Measurements from ENCODE around the gene VWA1.
"Not testable (repeated sequence)": the region's sequence is repeated elsewhere in the genome, so short reads cannot be mapped to it uniquely, and the experiment has no call there.

Gene VWA1

DNA sequence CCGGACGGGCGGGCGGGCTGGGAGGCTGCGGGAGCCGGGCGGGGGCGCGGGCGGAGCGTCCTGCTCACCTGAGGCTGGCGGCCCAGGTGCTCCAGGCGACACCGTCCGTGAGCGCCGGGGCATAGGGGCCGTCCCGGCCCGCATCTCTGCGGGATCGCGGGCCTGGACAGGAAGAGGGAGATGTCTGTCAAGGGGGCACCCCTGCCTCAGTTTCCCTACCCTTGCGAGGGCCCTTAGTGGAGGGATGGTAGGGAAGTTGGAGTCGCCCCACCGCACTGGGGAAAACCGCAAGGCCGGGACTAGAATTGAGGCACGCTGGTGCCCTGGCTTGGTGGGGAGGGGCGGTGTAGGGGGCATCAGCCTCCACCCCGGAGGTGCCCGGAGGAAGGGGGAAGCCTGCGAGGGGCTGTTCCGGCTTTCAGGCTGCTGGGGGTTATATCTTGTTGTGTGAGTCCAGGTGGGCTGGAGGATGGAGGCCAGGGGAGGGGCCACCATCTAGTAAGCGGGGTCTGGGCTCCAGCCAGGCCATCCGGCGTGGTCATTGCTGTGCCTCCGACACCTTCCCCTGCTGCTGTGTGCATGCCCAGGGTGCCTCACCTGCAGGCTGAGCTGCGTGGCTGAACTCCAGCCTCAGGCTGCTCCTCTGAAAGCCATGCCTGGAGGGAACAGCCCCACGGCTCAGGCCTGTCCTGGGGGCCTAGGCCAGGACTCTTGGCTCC is 580 bp downstream of the VWA1 start:
- no peak for DNase-seq (ENCODE audit: low read depth)

DNA sequence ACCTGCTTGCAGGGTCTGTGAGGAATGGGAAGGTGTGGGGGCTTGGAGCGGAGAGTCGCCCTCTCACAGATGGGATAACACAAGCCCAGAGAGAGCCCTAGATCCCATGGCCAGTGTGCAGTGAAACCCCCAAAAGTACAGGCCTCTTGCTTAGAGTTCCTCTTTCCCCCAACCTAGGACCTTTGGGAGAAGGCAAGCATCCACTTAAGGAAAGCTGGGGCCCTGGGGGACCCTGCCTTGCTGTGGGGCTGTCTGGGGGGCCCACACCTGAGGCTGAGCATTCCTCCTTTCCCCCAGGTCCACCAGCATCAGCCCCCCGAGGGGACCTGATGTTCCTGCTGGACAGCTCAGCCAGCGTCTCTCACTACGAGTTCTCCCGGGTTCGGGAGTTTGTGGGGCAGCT is 1.1 kb downstream of the VWA1 start:
- DNase-seq (ENCODE audit: low read depth): no peak

DNA sequence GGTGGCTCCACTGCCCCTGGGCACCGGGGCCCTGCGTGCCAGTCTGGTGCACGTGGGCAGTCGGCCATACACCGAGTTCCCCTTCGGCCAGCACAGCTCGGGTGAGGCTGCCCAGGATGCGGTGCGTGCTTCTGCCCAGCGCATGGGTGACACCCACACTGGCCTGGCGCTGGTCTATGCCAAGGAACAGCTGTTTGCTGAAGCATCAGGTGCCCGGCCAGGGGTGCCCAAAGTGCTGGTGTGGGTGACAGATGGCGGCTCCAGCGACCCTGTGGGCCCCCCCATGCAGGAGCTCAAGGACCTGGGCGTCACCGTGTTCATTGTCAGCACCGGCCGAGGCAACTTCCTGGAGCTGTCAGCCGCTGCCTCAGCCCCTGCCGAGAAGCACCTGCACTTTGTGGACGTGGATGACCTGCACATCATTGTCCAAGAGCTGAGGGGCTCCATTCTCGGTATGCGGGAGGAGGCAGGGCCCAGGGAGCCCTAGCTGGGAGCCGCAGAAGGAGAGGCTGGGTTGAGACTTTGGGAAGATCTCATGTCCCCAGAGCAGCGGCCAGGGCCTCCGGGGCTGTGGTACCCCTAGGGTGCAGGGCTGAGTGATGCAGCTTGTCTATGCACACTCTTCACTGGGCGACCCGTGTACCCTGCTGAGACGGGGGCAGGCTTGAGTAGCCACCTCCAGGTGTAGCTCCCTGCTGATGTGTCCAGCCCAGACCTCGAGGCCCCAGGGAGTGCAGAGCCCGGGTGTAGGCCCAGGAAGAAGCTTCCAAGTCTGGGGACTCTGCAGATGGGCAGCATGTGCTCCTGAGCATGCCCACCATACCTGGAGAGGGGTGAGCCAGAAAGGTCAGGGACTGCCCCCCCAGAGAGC is 1.8 kb downstream of the VWA1 start:
- DNase-seq (ENCODE audit: low read depth): no peak

DNA sequence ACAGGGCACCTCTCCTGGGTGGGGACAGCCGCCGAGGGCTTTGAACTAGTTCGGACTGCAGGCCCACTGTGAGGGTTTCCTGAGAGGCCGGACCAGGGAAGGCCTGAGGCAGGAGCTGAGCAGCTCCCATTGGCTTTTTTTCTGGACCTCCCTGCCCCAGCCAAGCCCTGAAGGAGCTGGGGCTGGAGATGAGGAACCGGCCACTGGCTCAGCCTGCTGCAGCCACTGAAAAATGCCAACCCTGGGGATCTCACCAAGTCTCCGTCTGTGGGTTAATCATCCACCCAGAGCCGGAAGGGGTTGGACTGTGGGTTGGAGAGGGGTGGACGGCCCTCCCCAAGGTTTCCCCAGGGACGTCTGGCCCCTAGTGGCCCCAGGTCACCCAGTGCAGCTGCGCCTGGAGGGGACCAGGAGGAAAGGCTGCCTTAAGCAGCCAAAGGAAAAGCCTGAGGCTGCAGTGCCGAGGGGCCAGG is 2.5 kb downstream of the VWA1 start:
- DNase-seq (ENCODE audit: low read depth): no peak

DNA sequence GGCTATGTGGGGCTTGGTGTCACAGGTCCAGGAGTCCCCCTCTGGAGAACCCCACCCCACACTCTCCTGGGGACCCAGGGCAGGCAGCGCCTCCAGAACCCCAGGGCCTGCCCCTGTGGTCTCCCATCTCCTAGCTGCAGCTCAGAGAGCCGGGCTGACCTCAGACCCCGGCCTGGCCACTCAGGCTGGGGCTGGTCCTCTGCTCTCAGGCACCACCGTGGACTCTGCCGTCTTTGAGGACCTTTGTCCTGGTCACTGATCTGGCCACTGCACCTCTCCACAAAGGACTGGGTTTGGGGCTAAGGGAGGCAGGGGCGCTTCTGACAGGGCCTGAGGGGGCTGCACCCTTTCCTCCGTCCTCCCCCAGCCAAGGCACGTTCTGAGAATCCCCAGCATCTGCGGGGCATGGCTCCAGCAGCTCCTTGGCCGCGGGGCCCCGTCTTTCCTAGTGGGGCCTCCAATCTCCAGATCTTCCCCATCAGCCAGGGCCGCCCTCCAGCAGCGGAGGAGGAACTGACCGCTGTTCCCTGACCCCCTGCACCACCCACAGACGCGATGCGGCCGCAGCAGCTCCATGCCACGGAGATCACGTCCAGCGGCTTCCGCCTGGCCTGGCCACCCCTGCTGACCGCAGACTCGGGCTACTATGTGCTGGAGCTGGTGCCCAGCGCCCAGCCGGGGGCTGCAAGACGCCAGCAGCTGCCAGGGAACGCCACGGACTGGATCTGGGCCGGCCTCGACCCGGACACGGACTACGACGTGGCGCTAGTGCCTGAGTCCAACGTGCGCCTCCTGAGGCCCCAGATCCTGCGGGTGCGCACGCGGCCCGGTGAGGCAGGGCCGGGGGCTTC is 3.3 kb downstream of the VWA1 start:
- no peak for DNase-seq (ENCODE audit: low read depth)

DNA sequence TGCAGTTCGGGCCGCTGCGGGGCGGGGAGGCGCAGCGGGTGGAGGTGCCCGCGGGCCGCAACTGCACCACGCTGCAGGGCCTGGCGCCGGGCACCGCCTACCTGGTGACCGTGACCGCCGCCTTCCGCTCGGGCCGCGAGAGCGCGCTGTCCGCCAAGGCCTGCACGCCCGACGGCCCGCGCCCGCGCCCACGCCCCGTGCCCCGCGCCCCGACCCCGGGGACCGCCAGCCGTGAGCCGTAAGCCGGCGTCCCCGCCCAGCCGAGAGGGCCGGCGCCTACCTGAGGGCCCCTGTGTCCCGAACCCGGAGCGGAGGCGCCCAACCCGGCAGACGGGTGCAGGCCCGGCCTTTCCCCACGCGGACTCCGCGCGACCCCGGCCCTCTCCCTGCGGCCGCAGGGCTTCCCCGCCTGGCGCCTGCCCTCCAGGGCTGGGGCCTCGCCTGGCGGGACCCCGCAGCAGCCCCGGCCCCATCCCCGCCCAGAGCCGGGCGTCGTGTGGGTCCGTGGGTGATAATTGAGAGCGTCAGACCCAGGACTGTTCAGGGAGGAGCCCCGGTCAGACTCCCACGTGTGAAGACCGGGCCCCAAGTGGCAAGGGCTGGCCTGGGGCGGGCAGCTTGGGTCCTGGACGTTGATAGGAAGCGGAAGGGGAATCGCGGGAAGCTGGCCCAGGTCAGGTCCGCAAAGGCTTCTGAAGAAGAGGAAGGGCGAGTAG is 4.2 kb downstream of the VWA1 start:
- no peak for DNase-seq (ENCODE audit: low read depth)

DNA sequence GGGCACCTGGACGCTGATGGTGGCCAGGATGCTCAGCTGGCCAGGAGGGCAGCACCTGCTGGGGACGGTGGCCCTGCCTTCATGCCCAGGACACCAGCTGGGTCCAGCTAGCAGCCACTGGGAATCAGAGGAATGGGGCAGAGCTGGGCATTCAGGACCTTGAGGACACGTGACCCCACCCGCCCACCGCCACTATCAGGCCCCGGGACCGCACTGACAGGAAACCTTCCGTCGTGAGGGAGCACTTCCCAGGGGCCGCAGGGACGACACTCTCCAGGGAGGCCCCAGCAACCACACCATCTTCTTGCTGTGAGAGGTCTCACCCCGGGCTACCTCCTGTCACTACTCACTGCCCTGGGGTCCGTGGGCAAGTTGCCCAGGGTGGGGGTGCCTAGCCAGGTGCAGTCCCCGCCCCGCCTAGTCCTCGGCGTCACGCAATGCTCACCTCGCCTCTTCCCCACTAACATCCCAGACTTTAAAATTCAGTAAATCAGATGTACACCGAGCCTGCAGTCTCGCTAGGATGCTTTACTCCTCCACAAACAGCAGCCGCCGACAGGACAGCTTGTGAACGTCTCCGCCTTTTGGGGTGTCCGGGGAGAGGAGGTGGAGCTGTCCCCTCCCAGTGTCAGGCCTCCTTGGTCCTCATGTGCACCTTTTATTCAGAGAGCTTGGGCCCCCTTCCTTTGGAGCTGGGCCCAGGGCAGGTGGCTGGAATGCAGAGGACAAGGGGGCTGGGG is 4.9 kb downstream of the VWA1 start:
- no peak for DNase-seq (ENCODE audit: low read depth)

DNA sequence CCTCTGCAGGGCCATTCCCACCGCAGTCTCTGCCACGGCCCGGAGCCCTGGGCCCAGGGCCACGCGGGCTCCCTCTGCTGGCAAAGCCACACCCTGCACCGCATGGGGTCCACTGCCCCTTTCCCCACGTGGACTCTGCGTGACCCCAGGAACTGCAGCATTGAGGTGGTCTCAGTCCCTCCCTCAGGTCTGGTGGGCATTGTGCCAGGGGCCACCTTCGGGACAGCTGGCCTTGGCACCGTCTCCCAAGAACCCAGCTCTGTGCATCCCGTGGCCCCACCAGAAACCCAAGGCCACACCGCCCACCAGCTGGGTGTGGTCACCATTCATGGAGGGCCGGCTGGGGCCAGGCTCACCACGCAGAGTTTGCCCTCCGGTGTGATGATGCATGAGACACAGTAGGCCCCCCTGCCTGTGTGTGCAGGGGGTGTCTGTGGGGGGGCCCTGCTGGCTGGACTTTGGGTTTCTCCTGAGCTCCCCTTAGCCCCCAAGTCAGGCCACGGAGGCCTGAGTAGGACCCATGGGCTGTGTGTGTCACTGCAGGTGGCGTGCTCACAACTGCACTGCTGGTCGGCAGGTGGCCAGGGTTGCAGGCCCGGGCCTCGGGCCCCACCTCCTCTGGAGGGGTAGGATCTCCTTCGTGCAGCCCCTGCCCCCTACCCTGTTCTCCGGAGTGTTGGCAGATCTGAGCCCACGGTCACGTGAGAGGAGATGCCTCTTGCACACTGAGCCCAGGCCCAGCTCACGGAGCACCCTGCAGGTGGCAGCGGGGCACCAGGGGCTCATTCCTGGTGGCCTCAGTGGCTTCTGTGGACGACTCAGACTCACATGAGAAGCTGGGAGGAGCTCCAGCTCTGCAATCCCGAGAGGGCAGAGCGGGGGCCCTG is 5.8 kb downstream of the VWA1 start:
- no peak for DNase-seq (ENCODE audit: low read depth)

DNA sequence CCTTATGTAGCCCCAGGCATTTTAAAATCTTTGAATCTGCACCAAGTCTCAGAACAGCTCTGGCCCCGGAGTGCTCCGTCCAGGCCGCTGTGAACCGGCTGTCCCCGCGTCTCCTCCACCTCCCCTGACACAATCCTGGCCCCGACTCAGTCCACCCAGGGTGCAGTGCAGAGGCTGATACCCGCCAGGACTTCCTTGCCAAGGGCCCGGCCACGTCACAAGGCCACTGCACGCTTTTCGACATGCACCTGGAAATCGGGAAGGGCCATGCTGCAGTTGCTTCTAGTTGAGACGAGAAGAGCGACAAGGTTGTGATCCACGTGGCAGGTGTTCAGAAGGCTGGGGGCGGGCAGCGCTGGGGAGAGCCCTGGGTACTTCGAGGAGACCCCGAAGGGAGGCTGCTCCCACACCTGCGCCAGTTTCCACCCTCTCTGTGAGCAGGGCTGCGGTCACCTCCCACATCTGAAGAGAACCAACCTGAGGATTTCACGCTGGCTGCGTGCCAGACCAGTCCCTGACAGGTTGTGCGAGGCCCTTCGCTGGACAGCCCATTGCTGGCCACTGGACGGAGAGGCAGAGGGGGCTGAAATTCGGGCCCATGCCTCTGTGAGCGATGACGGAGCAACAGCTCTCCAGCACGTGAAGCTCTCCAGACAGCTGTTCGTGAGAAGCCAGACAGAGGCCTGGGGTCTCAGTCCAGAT is 6.7 kb downstream of the VWA1 start:
- DNase-seq (ENCODE audit: low read depth): no peak

DNA sequence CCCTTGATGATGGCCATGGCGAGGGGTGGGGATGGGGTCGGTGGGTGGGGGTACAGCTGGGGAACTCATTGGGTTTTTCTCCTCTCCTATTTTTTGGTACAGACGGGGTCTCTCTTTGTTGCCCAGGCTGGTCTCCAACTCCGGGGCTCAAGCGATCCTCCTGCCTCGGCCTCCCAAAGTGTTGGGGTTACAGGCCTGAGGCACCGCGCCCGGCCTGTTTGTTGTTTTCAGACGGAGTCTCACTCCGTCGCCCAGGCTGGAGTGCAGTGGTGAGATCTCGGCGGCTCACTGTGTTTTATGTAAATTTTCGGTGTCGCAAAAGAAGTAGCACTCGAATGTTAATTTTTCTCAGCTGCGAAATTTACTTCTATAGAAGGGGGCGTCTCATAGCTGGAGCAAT is 11.1 kb downstream of the VWA1 start:
- not testable (repeated sequence) for DNase-seq (ENCODE audit: low read depth)

DNA sequence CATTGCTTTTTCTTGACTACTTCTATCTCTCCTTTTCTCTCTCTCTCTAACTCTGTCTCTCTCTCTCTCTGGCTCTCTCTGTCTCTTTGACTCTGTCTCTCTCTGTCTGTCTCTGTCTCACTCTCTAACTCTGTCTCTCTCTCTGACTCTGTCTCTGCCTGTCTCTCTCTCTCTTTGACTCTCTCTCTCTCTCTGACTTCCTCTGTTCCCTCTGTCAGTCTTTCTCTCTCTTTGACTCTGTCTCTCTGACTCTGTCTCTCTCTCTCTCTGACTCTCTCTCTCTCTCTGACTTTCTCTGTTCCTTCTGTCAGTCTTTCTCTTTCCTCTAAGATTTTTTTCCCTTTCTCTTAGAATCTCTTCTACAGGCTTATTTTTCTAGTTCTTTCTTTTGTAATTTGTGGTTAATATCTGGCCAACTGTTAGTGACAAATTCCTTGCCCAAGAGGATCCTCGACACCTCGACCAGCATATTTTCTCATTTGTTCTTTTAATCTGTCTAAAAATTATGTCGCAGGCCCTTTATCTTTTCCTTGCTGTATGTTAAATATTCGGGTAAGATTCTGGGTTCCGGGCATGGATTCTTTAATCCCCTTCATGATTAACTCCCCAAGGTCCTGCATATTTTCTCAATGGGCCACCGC is 13.7 kb downstream of the VWA1 start, which contains the start of gene ATAD3C:
ATAD3C (plus strand) TSS at position 591 of the 641 bp plus-strand sequence. CDS start 995 bp downstream, outside the sequence.
- DNase-seq (ENCODE audit: low read depth): no peak

DNA sequence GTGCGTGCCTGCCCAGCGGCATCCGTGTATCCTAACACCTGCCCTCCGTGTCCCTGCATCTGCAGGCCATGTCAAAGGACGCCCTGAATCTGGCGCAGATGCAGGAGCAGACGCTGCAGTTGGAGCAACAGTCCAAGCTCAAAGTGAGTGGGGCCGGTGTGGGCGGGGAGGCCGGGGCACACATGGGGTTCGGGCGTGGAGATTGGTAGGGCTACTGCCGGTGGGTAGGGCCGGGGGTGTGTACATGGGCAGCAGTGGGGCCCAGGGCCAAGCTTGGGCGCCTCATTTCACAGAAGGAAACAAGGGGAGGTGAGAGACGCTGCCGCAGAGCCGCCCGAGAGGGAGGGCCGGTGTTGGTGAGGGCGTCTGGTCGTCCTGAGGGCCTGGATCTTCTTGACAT is 15.1 kb downstream of the VWA1 start:
- DNase-seq (ENCODE audit: low read depth): not testable (repeated sequence)

DNA sequence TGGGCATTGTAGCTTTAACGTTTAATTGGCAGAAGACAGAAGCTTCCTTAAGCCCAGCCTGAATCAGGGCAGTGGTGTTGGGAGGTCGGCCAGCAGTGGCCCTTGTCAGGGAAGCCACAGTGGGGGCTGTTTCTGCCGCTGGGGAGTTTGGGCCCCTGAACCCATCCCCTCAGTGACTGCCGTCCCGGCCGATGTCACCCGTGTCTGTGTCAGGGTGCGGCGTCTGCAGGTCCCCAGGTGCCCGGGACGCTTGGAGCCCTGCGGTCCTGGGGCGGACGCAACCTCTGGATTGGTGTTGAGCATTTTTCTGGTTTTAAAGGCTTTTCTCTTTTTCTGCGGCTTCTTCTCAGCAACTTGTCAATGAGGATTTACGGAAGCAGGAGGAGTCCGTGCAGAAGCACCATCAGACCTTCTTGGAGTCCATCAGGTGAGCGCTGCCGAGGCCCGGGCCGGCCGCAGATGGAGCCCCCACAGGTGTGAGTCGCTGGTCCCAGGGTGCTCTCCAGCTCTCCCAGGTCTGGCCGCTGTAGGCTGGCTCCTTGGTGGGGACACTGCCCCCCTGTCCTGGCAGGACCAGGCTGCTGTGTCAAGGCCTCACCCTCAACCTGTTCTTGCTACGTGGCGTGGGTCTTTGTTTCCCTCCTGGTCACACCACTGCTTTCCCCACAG is 16.3 kb downstream of the VWA1 start:
- DNase-seq (ENCODE audit: low read depth): no peak

DNA sequence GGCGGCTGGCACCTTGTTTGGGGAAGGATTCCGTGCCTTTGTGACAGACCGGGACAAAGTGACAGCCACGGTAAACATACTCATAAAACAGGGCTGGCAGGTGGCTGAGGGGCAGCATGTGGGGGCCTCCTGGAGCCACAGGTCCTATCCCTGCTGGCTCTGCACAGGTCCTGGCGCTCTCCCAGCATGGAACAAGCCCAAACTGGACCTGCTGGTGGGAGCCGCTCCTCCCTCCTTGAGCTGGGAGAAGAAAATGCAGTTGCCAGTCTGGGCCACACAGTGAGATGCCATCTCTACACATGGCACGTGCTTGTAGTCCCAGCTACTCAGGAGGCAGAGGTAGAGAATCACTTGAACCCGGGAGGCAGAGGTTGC is 16.9 kb downstream of the VWA1 start:
- not testable (repeated sequence) for DNase-seq (ENCODE audit: low read depth)

DNA sequence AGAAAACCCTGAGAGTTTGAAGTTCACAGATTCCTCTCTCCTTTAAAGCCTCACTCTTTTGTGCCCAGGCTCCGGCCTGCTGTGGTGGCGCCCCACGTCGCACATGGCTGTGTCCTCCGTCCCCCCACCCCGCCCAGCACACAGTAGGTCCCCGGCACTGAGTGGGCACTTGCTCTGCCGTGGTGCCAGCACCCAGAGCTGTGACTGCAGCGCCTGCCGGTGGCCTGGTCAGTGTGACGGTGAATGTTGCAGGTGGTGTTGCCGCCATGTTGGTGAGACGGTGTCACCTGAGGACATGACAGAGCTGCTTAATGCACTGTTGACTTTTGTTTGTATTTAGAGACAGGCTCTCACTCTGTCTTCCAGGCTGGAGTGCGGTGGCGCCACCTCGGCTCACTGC is 17.4 kb downstream of the VWA1 start:
- no peak for DNase-seq (ENCODE audit: low read depth)

DNA sequence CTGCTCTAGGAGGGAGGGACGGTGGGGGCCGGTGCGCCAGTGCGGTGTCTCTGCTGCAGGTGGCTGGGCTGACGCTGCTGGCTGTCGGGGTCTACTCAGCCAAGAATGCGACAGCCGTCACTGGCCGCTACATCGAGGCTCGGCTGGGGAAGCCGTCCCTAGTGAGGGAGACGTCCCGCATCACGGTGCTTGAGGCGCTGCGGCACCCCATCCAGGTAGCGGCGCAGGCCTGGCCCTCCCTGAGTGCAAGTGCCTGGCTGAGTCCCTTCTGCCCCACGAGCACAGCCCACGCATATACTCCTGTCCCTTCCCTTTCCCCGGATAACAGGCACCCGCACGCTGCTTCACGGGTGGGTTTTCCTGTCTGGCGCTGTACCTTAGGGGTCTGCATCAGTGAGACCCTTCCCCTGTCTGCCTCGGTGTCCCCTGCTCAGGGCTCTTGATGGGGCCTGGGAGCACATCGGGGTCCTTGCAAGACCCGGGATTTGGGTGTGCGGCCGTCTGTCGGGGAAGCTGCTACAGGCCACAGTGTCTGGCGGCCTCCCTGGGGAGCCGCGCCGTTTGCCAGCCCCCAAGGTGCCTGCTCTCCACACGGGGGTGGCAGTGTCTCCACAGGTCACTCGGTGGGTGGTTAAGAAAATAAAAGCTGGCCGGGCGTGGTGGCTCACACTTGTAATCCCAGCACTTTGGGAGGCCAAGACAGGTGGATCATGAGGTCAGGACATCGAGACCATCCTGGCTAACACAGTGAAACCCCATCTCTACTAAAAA is 19.0 kb downstream of the VWA1 start:
- DNase-seq (ENCODE audit: low read depth): not testable (repeated sequence)

DNA sequence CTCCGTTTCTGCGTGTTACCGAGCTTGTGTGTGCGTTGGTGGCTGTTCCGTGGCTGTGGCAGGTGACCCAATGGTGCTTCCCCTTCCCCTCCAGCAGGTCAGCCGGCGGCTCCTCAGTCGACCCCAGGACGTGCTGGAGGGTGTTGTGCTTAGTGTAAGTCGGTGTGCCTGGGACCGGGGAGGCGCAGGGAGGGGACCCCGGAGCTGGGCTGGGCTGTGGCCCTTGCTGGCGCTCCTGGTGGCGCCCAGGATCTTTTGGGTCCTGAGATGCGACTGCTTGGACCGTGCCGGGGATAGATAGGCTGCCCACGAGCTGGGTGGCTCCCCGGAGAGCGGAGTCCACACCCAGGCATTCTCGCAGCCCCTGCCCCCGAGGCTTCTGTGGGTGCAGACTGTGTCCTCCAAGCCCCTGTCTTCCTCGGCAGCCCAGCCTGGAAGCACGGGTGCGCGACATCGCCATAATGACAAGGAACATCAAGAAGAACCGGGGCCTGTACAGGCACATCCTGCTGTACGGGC is 19.9 kb downstream of the VWA1 start:
- no peak for DNase-seq (ENCODE audit: low read depth)

Data from fibroblast of the conjunctiva (primary cell).